Superior temporal gyrus (tissue), 1 donor: ENCODE measurements around the gene ELK3.

Experiments used
- DNase-seq: peaks from one replicate; pipeline ENCODE4 v3.0.0-alpha.2; 2016; ENCODE audit errors: extremely low spot score

Gene ELK3

GRCh38 chr12:96258104-96258961 is 64.2 kb downstream of the ELK3 start:
- no peak for DNase-seq

GRCh38 chr12:96260231-96260630 is 66.1 kb downstream of the ELK3 start:
- DNase-seq, result no peak

DNA sequence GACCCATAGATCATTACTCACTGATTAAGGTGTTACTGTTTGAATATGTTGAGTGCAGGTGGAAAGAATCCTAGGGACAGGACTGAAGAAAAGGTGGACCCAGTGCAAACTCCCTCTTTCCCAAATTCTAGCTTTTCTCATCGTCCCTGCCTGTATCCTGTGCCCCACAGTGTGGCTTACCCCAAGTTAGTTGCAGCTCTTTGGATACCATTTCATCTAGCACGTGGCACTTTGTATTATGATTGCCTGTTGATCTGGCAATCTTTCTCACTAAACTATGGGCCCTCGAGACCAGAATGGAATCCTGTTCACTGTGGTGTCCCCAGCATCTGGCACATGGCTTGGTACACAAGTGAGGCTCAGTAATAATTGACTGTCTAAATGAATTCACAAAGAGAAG is 66.5 kb downstream of the ELK3 start:
- DNase-seq, result no peak

GRCh38 chr12:96261557-96261956 is 67.4 kb downstream of the ELK3 start:
- no peak for DNase-seq

DNA sequence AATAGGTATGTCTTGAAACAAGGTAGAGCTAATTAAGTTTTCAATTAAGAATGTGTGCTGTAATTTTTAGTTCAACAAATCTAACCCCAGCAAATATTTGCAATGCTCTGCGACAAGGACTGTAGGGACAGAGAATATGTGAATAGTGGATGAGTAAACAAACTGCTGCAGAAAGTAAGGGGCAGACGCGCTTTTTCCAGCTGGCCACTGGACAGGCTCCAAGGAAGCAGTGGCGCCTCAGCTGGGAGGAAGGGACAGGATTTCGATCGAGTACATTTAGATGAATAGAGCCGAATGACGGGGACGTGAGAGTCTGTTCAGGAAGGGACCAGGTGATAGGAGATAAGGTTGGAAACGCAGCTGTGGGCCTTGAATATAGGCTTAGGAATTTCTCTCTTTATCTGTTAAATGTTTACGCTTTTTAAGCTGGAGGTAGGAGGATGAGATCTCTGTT is 69.3 kb downstream of the ELK3 start:
- no peak for DNase-seq

- DNase-seq, result no peak
These were observed 71.2 kb downstream of the ELK3 start for GRCh38 chr12:96265400-96265799.

- no peak for DNase-seq
These were observed 71.7 kb downstream of the ELK3 start for GRCh38 chr12:96265836-96266235.

DNA sequence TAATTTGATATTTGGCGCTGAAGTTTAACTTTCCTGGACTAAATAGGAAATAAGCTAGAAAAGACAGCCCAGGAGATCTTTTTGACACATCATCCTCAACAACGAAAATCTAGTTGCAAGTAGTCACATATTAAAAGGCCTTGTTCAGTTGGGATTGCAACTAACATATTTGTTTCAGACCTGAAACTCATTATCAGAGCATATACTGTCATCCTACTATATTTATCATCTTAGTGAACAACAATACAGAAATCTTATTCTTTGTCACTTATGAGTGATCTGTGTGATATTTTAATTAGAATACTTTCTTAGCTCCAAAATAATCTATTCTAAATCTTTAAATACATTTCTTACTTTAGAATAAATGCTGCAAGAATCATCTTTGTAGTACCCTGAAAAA is 72.1 kb downstream of the ELK3 start:
- DNase-seq, result no peak

GRCh38 chr12:96271469-96272199 is 77.5 kb downstream of the ELK3 start:
- DNase-seq, result no peak

GRCh38 chr12:96274331-96274730 is 80.2 kb downstream of the ELK3 start:
- no peak for DNase-seq

DNA sequence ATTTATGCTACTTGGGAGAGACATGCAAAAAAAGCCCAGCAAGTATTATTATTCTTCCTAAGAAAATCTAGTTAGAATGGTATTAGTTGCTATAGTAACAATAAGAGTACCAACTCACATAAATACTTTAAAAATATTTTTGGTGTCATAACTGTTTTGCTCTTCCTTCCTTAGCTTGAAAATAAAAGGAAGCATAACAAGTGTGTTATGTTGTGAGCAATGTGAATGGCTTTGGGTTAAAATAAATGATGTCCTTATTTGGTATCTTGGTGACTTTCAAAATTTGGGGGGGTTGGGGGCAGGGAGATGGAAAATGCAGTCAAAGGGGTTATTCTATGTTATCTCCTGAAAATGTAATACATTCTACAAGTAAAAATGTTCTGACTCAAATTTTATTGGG is 91.0 kb downstream of the ELK3 start:
- DNase-seq, result no peak

DNA sequence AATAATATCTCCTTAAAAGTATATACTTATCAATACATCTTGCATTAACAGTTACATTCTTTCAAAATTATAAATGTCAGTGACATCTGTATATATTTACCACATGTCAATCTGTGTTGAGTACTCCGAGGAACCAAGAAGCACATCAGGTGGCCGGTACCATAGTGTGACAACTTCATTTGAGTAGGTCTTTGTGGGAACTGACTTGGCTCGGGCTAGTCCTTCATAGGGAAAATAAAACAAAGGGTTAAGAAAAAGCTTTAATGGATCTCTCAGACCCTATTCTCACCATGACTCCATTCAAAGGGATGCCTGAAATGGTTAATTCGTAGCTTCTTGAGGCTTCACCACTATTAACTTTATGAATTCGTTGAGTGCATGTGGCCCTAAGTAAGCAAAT is 94.9 kb downstream of the ELK3 start:
- no peak for DNase-seq

- no peak for DNase-seq
These were observed 98.9 kb downstream of the ELK3 start for GRCh38 chr12:96293093-96293492.

DNA sequence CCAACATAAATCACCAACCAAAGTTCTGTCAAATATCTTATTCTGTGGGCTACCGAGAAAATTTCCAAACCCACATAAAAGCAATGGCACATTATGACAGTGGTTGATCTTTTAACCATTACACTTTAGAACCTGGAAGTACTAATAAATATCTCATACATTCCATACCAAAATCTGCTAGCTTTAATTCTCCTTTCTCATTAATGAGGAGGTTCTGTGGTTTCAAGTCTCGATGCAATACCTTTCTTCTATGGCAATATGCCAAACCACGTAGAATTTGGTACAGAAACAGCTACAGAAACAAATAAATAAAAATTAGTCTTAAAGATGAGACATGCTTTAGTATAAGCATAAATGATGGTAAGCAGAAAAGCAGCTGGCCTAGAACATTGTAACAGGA is 100.7 kb downstream of the ELK3 start:
- no peak for DNase-seq

DNA sequence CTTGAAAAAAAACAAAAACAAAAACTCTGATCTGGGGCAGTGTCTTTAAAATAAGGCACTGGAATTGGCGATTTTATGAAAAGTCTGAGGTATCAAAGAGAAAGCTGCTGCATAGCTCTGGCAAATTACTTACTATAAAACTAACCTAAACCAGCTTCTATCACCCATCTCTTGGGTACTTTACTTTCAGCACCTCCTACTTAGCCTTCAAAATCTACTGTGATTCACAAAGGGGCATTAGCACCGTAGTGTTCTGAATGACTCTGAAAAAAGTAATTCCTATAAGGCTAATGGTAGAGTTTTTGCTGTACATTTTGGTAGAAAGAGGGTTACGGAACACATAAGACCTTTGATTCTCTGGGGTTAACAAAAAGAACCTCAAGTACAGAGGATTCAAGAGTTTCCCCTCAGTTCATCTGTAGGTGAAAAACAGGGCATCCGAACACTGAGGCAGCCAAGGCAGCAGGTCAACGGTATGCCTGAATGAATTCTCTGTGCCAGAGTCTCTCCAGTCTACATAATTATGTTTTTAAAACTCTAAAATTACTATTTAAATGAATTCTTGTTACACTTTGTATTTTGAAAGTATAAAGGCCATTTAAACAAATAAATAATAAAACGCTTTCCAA is 101.5 kb downstream of the ELK3 start:
- DNase-seq, result no peak

DNA sequence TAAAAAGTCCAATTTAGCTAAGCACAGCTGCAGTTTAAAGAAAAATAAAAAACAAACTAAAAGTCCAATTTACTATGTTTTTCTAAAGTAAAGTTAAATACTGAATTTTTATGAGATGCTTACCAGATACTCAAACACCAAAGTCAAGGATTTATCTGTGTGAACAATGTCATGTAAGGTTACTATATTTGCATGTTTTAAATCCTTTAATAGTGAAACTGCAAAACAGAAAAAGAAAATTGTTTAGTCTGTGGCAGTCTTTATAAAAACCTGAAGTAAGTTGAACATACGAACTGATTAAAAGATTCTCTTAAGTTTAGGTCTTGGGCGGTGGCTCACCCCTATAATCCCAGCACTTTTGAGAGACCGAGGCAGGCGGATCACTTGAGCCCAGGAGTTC is 103.3 kb downstream of the ELK3 start:
- no peak for DNase-seq

DNA sequence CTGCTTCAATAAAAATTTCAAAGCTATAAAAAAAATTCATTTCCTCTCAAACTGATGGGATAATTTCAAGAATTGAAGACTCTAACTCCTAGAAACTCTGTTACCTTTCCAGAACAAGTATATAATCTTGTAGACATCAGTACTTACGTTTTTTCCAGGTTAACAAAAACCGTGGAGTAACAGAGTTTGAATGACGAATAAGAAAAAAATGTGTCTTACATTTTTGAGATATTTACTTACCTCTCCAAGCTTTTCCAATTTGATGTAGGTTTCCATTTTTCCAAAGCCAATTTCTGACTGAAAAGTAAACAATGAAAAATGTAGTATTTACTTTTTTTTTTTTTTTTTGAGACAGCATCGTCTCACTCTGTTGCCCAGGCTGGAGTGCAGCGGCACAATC is 105.9 kb downstream of the ELK3 start:
- no peak for DNase-seq

DNA sequence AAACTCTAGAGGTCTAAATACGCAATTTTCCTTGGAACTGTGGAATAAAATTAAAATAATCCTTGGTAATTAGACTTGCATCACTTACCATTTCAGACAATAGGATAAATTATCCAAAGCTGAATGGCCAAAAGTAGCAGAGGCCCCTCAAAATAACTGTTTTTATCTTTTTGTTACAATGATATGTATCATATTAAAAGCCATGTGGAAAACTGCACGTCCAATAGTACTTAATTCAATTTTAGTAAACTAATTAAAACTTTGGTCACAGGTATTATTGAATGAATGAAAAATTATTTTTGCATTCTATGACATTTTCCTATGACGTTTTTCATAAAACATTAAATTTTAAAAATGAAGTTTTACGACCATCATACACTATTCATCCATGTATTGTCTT is 107.6 kb downstream of the ELK3 start:
- DNase-seq, result no peak

DNA sequence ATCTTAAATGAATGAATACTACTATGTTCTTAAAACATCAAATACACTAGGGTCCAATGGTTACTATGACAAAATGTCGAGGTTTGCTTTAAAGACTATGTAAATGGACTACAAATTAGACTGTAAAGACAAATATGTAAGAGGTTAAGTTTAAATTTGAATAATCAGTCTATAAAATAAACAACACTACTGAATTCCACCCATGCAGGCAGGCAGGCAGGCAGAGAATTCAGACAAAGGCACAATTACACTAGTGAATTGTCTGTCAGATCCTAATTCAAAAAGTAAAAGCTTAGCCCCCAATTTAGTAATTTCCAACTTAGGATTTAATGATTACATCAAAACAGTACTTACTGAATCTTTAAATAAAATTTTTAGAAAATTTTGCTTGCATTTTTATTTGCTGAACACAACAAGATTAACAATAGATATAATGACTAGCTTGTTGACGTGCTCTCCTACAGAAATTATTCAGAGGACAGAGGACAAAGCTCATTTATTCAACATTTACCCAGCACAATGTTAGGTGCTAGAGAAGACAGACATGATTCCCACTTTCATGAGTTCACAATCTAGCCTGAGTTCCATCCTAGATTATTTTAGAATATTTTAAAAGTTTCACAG is 108.6 kb downstream of the ELK3 start:
- peak; percentile 90 for DNase-seq

- DNase-seq, result peak; percentile 63
These were observed 109.5 kb downstream of the ELK3 start for GRCh38 chr12:96303653-96304052.

DNA sequence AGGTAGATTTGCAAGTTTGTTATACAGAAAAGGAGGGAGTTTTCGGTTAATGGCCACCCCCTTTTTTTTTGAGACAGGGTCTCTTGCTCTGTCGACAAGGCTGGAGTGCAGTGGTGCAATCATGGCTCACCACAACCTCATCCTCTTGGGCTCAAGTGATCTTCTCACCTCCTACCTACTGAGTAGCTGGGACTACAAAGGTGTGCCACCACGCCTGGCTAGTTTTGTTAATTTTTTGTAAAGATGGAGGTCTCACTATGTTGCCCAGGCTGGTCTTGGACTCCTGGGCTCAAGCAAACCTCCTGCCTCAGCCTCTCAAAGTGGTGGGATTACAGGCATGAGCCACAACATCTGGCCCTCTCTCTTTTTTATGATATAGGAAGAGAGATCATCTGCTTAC is 111.5 kb downstream of the ELK3 start:
- no peak for DNase-seq

DNA sequence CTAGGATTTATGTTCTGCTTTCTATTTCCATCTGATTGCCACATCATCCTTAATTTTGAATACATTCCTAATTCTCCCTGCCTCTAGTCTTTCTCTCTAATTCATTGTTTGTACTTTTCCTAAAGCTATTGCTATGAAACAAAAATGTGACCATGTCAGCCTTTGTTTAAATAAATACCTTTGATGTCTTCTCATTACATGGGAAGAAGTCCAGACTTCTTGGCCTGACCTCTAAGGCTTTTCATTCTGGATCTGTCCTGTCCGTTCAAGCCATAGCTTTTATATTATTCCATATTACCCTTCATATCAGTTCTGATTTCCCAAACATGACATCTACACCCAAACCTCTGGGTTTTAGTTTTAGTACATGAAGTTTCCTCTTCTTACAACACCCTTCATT is 114.7 kb downstream of the ELK3 start:
- DNase-seq, result no peak
